PC-3 (cell line): ENCODE data around the gene NDUFV3. TPM values are rescaled to one million over a fixed set of nuclear protein-coding genes. Genes with fewer than 3 reads are reported as not detected.

Source experiments
- ATAC-seq: fragments of 200-7000 bp; cut with Tn5 transposase; 2 replicates; pipeline ENCODE4 v1.9.1; 2020; ENCODE audit warnings: mild to moderate bottlenecking, moderate library complexity
- BruUV-seq: library from RNA; stranded (reverse); fragments of 400-500 nt; replicated peaks from 2 replicates; lab custom pipeline; 2021; lab: Mats Ljungman, UMichigan
- CTCF ChIA-PET: fragments of 300-600 bp; sonication (Branson Sonifier 250); formaldehyde crosslinking; loops from one replicate; lab custom pipeline; 2022; ENCODE audit warnings: antibody characterized with exemption; lab: Charles Lee
- POLR2A ChIA-PET: fragments of 300-600 bp; sonication (Branson Sonifier 250); formaldehyde crosslinking; loops from one replicate; lab custom pipeline; 2022; ENCODE audit warnings: antibody characterized with exemption; ENCODE audit not compliant: unreplicated experiment; lab: Charles Lee
- DNase-seq: peaks from one replicate; pipeline ENCODE4 v3.0.0-alpha.2; 2015
- H2AFZ ChIP-seq: fragments of 300-600 bp; sonication (generic); 2 replicates; pipeline ENCODE4 v1.6.0; 2016; ENCODE audit warnings: antibody characterized with exemption, low read length
- H3F3A ChIP-seq: fragments of 300-600 bp; sonication (generic); one replicate; pipeline ENCODE4 v1.6.0; 2017; ENCODE audit warnings: antibody characterized with exemption, low read length, control low read depth, mild to moderate bottlenecking; ENCODE audit not compliant: unreplicated experiment
- H3K27ac ChIP-seq: fragments of 300-600 bp; sonication (generic); 2 replicates; pipeline ENCODE4 v1.5.1; 2016; ENCODE audit warnings: mild to moderate bottlenecking, low read length
- H3K27me3 ChIP-seq: fragments of 300-600 bp; sonication (generic); 2 replicates; pipeline ENCODE4 v1.6.1; 2016; ENCODE audit warnings: low read length, mixed read lengths
- H3K36me3 ChIP-seq: fragments of 300-600 bp; sonication (generic); 2 replicates; pipeline ENCODE4 v1.6.1; 2016; ENCODE audit warnings: low read depth, mixed run types, low read length, mixed read lengths
- H3K4me1 ChIP-seq: fragments of 300-600 bp; sonication (generic); 2 replicates; pipeline ENCODE4 v1.5.1; 2016; ENCODE audit warnings: low read length; ENCODE audit not compliant: insufficient read depth
- H3K4me2 ChIP-seq: fragments of 300-600 bp; sonication (generic); 2 replicates; pipeline ENCODE4 v1.6.0; 2016; ENCODE audit warnings: low read length
- H3K4me3 ChIP-seq: fragments of 300-600 bp; sonication (generic); 2 replicates; pipeline ENCODE4 v1.5.1; 2016; ENCODE audit warnings: mild to moderate bottlenecking, low read length, mixed read lengths
- H3K79me2 ChIP-seq: fragments of 300-600 bp; sonication (generic); 2 replicates; pipeline ENCODE4 v1.6.1; 2017; ENCODE audit warnings: low read length, mixed read lengths
- H3K9ac ChIP-seq: fragments of 300-600 bp; sonication (generic); 2 replicates; pipeline ENCODE4 v1.6.0; 2016; ENCODE audit warnings: mild to moderate bottlenecking, low read length
- H3K9me2 ChIP-seq: fragments of 300-600 bp; sonication (generic); replicated peaks from 2 replicates; pipeline ENCODE4 v1.6.1; 2016; ENCODE audit warnings: mixed run types, low read length, mixed read lengths
- H3K9me3 ChIP-seq: fragments of 300-600 bp; sonication (generic); 2 replicates; pipeline ENCODE4 v1.6.1; 2016; ENCODE audit warnings: low read length, mixed read lengths
- H4K20me1 ChIP-seq: fragments of 300-600 bp; sonication (generic); 2 replicates; pipeline ENCODE4 v1.6.1; 2016; ENCODE audit warnings: low read length, mixed read lengths
- CTCF ChIP-seq: fragments of 300-600 bp; sonication (generic); conservative IDR thresholded peaks from 2 replicates; pipeline ENCODE4 v1.5.1; 2017; ENCODE audit warnings: antibody characterized with exemption, low read depth, mild to moderate bottlenecking, low read length
- EZH2 ChIP-seq: fragments of 300-600 bp; sonication (generic); IDR thresholded peaks from one replicate; pipeline ENCODE4 v1.6.1; 2017; ENCODE audit warnings: antibody characterized with exemption, mild to moderate bottlenecking, low read length; ENCODE audit not compliant: unreplicated experiment
- EZH2phosphoT487 ChIP-seq: fragments of 300-600 bp; sonication (generic); IDR thresholded peaks from 2 replicates; pipeline ENCODE4 v1.6.1; 2018; ENCODE audit warnings: mild to moderate bottlenecking, antibody characterized with exemption, low read length, borderline replicate concordance
- intact Hi-C: fragments of 100-400 bp; cut with micrococcal nuclease; formaldehyde crosslinking; loops from 2 replicates; pipeline ENCODE4 v1.9.0; 2023
- total RNA-seq: library from RNA; depleted of rRNA; stranded (reverse); fragments of >200 nt; gene quantifications from 2 replicates; pipeline ENCODE4 v1.2.3, GENCODE V29; 2014

NDUFV3 gene
- total RNA-seq, 1 experiment from 2014 or later = 61.6 TPM

GRCh38 chr21:42853621-42854020 is 39.5 kb upstream of the NDUFV3 start:
- DNase-seq (no peak), ATAC-seq (no peak)
- no peak overlapping the region for H3K4me2 ChIP-seq
- TF ChIP-seq EZH2phosphoT487 = no peak
- TF ChIP-seq CTCF = no peak
- TF ChIP-seq EZH2 = no peak
- no peak overlapping the region for H3K9ac ChIP-seq
- ChIA-PET CTCF (no interaction called here), POLR2A (no interaction called here)
- no peaks in the 10 kb centered on the region for H3K9me2 ChIP-seq
- peaks cover 26% of the 10 kb centered on the region for H3K79me2 ChIP-seq
- peaks cover 83% of the 10 kb centered on the region for H3K36me3 ChIP-seq
- no peaks in the 10 kb centered on the region for H3F3A ChIP-seq
- BruUV-seq = no TSS peak
- H3K4me3 ChIP-seq = no peak overlapping the region
- no peaks in the 10 kb centered on the region for H3K9me3 ChIP-seq
- H4K20me1 ChIP-seq = peaks cover 24% of the 10 kb centered on the region
- no peaks in the 10 kb centered on the region for H3K27me3 ChIP-seq
- H3K4me1 ChIP-seq = no peaks in the 10 kb centered on the region
- no peak overlapping the region for H2AFZ ChIP-seq
- H3K27ac ChIP-seq = no peak overlapping the region
- intact Hi-C loops = no loop called here

GRCh38 chr21:42854246-42855010 is 38.7 kb upstream of the NDUFV3 start:
- H3F3A ChIP-seq = no peaks in the 10 kb centered on the region
- H4K20me1 ChIP-seq = peaks cover 24% of the 10 kb centered on the region
- no peak overlapping the region for H3K27ac ChIP-seq
- no peak overlapping the region for H3K4me2 ChIP-seq
- H3K9me3 ChIP-seq = no peaks in the 10 kb centered on the region
- no peak overlapping the region for H3K4me3 ChIP-seq
- no peaks in the 10 kb centered on the region for H3K9me2 ChIP-seq
- no peak for DNase-seq
- no TSS peak for BruUV-seq
- H3K36me3 ChIP-seq = peaks cover 83% of the 10 kb centered on the region
- H3K4me1 ChIP-seq = no peaks in the 10 kb centered on the region
- no peak overlapping the region for H2AFZ ChIP-seq
- intact Hi-C loops = no loop called here
- TF ChIP-seq CTCF = no peak
- no peak for TF ChIP-seq EZH2phosphoT487
- TF ChIP-seq EZH2 = no peak
- no peak overlapping the region for H3K9ac ChIP-seq
- no peak for ATAC-seq
- ChIA-PET POLR2A (no interaction called here), CTCF (no interaction called here)
- H3K79me2 ChIP-seq = peaks cover 27% of the 10 kb centered on the region
- H3K27me3 ChIP-seq = no peaks in the 10 kb centered on the region
